ENCODE results near the gene TRPM8.

- TF ChIP-seq POLR2AphosphoS5 (IDR thresholded peaks at IDR 0.05; ENCODE audit: borderline replicate concordance, low read depth, low read length), result no peak
- no peak for TF ChIP-seq EZH2 (IDR thresholded peaks at IDR 0.05)
- TF ChIP-seq FOXP2 (optimal IDR thresholded peaks at IDR 0.05; ENCODE audit: control extremely low read depth, extremely low read length, insufficient read depth), result no peak
These were observed 108.3 kb downstream of the TRPM8 start for GRCh38 chr2:234025466-234025865.
